AG04449 (cell line): ENCODE results near the gene GALR2.

Experiments
- CTCF ChIA-PET: fragments of 350-600 bp; formaldehyde crosslinking; extraction: SDS; loops from one replicate; lab custom pipeline; 2021; ENCODE audit warnings: antibody characterized with exemption; lab: Yijun Ruan, JAX
- POLR2A ChIA-PET: fragments of 400-600, 350-600 bp; formaldehyde crosslinking; extraction: SDS; loops from one replicate; lab custom pipeline; 2020; ENCODE audit warnings: antibody characterized with exemption, inconsistent platforms; lab: Yijun Ruan, JAX
- DNase-seq: peaks from one replicate; pipeline ENCODE4 v3.0.0-alpha.2; 2010; ENCODE audit warnings: low read depth, low spot score
- H3K4me3 ChIP-seq: 2 replicates; pipeline ENCODE4 v1.5.1; 2011; ENCODE audit warnings: low read depth, mild to moderate bottlenecking, control low read depth, low read length
- TF ChIP-seq, protein P1 (sequence below): IDR thresholded peaks from one replicate; pipeline ENCODE4 v1.5.1; 2011; ENCODE audit warnings: mild to moderate bottlenecking, moderate library complexity, low read length, control low read depth, inconsistent platforms; ENCODE audit not compliant: insufficient read depth; ENCODE audit errors: missing control alignments

The GALR2 gene

DNA sequence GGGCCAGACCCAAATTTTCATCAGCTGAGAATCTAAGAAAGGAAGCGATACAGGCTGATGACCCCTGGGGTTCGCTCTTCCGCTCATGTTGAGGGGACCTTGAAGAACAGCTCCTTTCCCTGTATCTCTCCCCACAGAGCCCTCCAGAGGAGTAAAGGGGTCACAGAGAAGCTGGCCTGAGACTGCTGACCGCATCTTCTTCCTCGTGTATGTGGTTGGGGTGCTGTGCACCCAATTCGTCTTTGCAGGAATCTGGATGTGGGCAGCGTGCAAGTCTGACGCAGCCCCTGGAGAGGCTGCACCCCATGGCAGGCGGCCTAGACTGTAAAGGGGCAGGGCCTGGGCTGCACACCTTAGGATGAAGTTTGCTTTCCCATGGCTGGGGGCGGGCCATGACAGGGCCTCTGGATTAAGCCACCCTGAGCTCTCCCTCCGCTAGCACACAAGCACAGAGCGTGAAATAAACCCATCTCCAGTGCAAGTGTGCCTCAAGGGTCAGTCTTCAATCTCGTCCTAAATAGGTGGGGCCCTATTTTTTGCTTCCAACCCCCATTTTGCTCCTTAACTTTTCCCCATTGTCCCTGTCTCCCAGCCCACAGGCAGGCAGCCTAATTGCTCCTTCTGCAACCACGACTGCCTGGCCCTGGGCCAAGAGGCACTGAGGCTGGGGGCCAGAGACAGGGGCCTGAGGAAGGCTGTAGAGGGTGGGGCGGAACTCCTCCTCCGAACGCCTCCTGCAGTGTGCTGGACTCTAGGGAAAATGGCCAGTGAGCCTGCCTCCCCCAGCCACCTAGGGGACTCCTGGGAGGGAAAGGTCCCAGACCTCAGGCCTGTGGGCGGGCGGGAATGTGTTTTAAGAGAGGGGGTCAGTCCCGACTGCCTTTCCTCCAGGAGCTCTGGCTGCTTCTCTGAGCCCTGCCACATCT, 8.0 kb downstream of the GALR2 start:
- H3K4me3 ChIP-seq = no peak overlapping the region
- DNase-seq = no peak
- TF ChIP-seq, protein P1, sequence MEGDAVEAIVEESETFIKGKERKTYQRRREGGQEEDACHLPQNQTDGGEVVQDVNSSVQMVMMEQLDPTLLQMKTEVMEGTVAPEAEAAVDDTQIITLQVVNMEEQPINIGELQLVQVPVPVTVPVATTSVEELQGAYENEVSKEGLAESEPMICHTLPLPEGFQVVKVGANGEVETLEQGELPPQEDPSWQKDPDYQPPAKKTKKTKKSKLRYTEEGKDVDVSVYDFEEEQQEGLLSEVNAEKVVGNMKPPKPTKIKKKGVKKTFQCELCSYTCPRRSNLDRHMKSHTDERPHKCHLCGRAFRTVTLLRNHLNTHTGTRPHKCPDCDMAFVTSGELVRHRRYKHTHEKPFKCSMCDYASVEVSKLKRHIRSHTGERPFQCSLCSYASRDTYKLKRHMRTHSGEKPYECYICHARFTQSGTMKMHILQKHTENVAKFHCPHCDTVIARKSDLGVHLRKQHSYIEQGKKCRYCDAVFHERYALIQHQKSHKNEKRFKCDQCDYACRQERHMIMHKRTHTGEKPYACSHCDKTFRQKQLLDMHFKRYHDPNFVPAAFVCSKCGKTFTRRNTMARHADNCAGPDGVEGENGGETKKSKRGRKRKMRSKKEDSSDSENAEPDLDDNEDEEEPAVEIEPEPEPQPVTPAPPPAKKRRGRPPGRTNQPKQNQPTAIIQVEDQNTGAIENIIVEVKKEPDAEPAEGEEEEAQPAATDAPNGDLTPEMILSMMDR = no peak
- CTCF ChIA-PET = interaction anchor here (1.4 kb wide), 1 partner anchor 197 kb away, joined by 4 read pairs; no protein-coding TSS in a partner anchor
- POLR2A ChIA-PET = no interaction called here

DNA sequence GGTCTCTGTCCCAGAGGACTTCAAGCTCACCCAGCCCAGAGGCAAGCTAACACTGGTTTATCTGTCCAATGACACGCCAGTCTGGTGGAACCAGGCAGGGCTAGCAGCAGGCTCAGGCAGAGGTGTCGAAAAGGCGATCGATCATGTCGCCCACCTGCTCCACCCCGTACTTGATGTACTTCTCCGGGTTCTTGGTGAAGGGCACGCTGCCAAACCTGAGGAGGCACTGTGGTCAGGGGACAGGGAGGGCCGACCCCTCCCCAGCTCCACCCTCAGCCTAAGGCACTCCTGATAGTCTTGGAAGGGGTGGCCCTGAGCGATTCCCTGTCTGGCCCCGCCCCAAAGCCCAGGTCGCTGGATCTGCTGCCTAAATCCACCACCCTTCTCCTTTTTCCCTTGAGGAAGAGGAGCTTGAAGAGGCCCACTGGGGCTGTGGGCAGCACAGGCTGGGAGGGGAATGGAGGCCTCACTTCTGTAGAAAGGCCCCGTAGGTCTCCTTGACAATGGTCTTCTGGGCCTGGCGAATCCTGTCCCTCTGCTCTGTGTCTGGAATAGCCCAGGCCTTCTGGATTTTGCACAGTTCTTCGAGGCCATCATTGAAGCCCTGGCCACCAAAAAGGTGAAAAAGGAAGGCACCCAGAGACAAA, 9.1 kb downstream of the GALR2 start:
- no peak overlapping the region for H3K4me3 ChIP-seq
- TF ChIP-seq, protein P1 = no peak
- no peak for DNase-seq
- CTCF ChIA-PET = interaction anchor here (1.4 kb wide), 1 partner anchor 196 kb away, joined by 4 read pairs; no protein-coding TSS in a partner anchor
- POLR2A ChIA-PET = no interaction called here

DNA sequence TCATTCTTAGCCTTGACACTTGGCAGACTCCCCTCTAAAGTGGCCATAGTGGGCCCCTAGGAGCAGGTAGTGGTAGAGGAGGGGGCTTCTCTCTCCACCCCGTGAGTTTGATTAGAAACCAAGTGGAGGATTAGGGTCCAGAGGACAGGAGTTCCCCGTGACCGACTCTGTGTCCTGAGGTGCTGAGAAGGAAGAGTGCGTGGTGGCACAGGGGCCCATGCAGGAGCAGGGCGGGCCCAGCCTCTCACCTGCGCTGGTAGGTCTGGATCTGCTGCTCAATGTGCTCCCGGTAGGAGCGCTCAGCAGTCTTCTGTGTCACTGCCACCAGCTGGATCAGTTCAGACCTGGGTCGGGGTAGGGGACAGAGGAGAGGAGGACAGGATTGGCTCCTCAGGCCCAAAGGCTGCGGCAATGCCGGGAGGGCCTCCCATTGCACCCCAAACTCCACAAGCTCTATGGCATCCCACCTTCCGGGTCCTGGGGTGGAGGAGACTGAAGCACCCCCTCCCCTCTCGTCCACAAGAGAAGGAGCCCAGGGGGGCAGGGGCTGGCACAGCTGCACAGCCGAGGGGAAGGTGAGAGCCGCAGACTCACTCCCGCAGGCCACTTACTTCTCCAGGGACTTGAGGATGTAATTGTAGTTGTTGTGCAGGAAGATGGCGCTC, 10.6 kb downstream of the GALR2 start:
- no peak for DNase-seq
- TF ChIP-seq, protein P1 = no peak
- CTCF ChIA-PET = interaction anchor here (1.7 kb wide), 1 partner anchor 195 kb away, joined by 4 read pairs; no protein-coding TSS in a partner anchor
- POLR2A ChIA-PET = no interaction called here
- H3K4me3 ChIP-seq = no peak overlapping the region

DNA sequence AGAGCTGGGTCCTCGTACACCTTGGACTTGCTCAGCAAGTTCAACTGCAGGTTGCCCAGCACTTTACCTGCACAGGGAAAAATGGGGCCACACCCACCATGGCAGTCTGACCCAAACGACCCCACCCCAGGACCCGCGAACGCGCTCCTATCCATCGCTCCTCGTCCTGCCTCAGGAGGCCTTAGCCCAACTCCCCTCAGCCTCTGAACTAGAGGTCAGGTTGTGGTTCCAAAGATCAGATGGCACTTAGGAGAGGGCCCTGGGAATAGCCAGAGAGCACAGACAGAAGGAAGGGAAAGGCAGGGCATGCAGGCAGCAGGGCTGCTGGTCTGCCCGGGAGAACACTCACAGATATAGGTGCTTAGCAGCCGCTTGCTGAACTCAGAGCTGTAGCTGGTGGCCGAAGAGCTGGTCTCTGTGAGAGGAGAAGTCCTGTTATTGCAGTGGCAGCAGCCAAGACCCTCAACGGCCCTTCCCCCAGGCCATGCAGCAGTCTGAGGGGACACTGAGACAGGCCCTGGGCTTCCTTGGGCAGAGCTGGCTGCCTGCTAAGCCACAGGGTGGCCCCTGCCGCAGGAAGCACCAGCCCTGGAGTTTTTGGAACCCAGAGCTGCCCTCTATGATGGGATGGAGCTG, 11.3 kb downstream of the GALR2 start:
- H3K4me3 ChIP-seq = no peak overlapping the region
- no peak for DNase-seq
- ChIA-PET POLR2A (no interaction called here), CTCF (interaction anchor here (1.0 to 1.7 kb wide), 2 partner anchors 15 to 194 kb away, joined by 3 to 4 read pairs; no protein-coding TSS in a partner anchor)
- TF ChIP-seq, protein P1 = no peak

DNA sequence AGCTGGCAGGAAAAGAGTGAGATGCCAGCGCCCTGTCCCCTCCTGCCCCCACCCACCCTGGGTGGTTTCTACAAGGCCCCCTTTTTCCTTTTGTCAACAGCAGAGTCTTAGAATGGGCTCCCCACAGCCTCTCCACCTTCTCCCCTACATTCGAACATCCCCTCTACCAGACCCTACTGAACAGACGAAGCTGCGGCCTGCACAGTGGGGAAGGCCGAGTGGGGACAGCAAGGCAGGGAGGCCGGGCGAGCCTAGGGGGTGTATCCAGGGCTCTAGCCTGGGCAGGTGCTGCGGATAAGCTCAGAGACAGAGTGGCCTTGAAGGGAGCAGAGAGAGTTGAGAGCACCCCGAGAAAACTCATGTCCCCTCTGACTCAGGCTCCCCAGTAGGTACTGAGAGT, 11.8 kb downstream of the GALR2 start:
- no peak for DNase-seq
- TF ChIP-seq, protein P1 = no peak
- POLR2A ChIA-PET = no interaction called here

More for the DNA sequence above, 11.8 kb downstream of the GALR2 start:
- CTCF ChIA-PET = interaction anchor here (1.0 to 1.7 kb wide), 2 partner anchors 15 to 193 kb away, joined by 3 to 4 read pairs; no protein-coding TSS in a partner anchor
- no peak overlapping the region for H3K4me3 ChIP-seq
